Common myeloid progenitor, CD34-positive (primary cell): ENCODE results near the gene LRRC4C.

Experiments used
- CTCF ChIA-PET: fragments of 350-600 bp; sonication (Branson Sonifier 250); formaldehyde crosslinking; loops from one replicate; lab custom pipeline; 2021; ENCODE audit warnings: antibody characterized with exemption; lab: Charles Lee
- POLR2A ChIA-PET: fragments of 350-600 bp; sonication (Branson Sonifier 250); formaldehyde crosslinking; loops from one replicate; lab custom pipeline; 2021; ENCODE audit warnings: antibody characterized with exemption; lab: Charles Lee
- DNase-seq, 3 donors: peaks; one replicate each; pipeline versions ENCODE4 v3.0.0 to v3.0.0-alpha.2; 2013
- H3K27ac ChIP-seq, 2 experiments: 1 replicate in 1 of 2; 2 replicates in 1 of 2; pipeline ENCODE4 v1.7.0; 2013; ENCODE audit warnings: inconsistent platforms in 2 of 2, low read length in 2 of 2, mild to moderate bottlenecking in 2 of 2, low read depth in 1 of 2, moderate library complexity in 1 of 2; ENCODE audit not compliant: severe bottlenecking in 2 of 2, insufficient read depth in 1 of 2, poor library complexity in 1 of 2
- H3K27me3 ChIP-seq, 5 experiments: replicated peaks in 2 of 5; 1 replicate in 3 of 5; 2 replicates in 2 of 5; pipeline versions ENCODE4 v1.6.1 to v1.7.0; 2013; ENCODE audit warnings: low read length in 4 of 5, mild to moderate bottlenecking in 2 of 5, moderate library complexity in 2 of 5, inconsistent platforms in 1 of 5; ENCODE audit not compliant: insufficient read depth in 5 of 5, control insufficient read depth in 4 of 5
- H3K36me3 ChIP-seq, 4 experiments: 1 replicate in 2 of 4; 2 replicates in 2 of 4; pipeline versions ENCODE4 v1.6.1 to v1.7.0; 2013; ENCODE audit warnings: low read length in 3 of 4, control low read depth in 1 of 4, mild to moderate bottlenecking in 1 of 4; ENCODE audit not compliant: control insufficient read depth in 4 of 4, insufficient read depth in 4 of 4
- H3K4me1 ChIP-seq, 4 experiments: 1 replicate in 3 of 4; 2 replicates in 1 of 4; pipeline versions ENCODE4 v1.6.1 to v1.7.1; 2013; ENCODE audit warnings: low read length in 3 of 4, mild to moderate bottlenecking in 3 of 4, control low read depth in 1 of 4, inconsistent platforms in 1 of 4, moderate library complexity in 1 of 4; ENCODE audit not compliant: control insufficient read depth in 4 of 4, insufficient read depth in 4 of 4; ENCODE audit errors: control extremely low read depth in 1 of 4
- H3K4me3 ChIP-seq, 7 experiments: 1 replicate in 4 of 7; 2 replicates in 3 of 7; pipeline versions ENCODE4 v1.5.1 to v1.7.0; 2013; ENCODE audit warnings: mild to moderate bottlenecking in 7 of 7, low read length in 6 of 7, moderate library complexity in 6 of 7, inconsistent platforms in 2 of 7, low read depth in 2 of 7, control low read depth in 1 of 7; ENCODE audit not compliant: insufficient read depth in 4 of 7, control insufficient read depth in 1 of 7; ENCODE audit errors: extremely low read depth in 1 of 7
- H3K9me3 ChIP-seq, 5 experiments: 1 replicate in 4 of 5; 2 replicates in 1 of 5; pipeline versions ENCODE4 v1.6.1 to v1.7.1; 2013; ENCODE audit warnings: low read length in 4 of 5, mild to moderate bottlenecking in 2 of 5, inconsistent platforms in 1 of 5, low read depth in 1 of 5, moderate library complexity in 1 of 5; ENCODE audit not compliant: control insufficient read depth in 4 of 5, insufficient read depth in 2 of 5; ENCODE audit errors: control extremely low read depth in 1 of 5
- WGBS: methylation state at CpG from one replicate; pipeline ENCODE4 v1.1.5; 2013; ENCODE audit not compliant: insufficient coverage; 5-methylcytosine and 5-hydroxymethylcytosine counted together

LRRC4C gene

DNA sequence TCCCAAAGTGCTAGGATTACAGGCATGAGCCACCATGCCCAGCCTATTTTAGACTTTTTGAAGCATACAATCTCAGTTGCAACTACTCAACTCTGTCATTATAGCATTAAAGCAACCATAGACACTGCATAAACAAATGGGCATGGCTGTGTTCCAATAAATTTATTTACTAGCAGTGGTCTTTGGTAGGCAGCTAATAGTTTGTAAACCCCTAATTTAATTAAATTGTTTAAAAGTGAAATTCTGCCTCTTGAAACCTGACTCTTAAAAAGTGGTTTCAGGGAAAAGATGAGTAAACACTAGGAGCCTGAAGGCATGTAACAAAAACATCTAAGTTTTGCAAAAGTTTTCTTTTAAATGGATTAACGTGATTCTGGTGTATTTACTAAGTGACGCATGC, 1364.5 kb downstream of the LRRC4C start:
- no CpG with 5 or more reads among the region's 2 CpGs for WGBS
- CTCF ChIA-PET: no interaction called here

DNA sequence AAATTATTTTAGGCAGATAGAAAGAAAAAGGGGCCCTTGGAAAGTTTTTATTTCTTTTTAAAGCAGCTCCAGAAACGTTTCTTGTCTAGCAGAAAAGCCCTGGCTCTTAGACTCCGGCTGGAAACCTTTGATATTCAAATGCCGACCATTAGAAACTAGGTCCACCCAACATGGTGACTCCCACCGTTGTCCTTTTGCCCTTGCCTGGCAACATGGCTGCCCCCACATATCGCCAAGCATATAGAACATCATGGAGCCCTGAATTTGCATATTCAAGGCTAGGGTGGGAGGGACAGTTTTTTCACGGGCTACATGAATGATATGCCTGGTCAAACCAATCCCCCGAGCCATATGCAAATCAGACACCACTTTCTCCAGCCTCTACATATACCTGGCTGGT, 1379.0 kb downstream of the LRRC4C start:
- WGBS: 92% methylated on average over 6 of the region's 7 CpGs

More for the DNA sequence above, 1364.5 kb downstream of the LRRC4C start:
- H3K9me3 ChIP-seq: no peaks in the 10 kb centered on the region
- peaks cover 0 to 22% (median 8%) of the 10 kb centered on the region in 4 experiments for H3K4me1 ChIP-seq
- H3K27me3 ChIP-seq: no peaks in the 10 kb centered on the region
- DNase-seq: no peak
- no peak overlapping the region for H3K4me3 ChIP-seq
- H3K27ac ChIP-seq: no peak overlapping the region
- POLR2A ChIA-PET: no interaction called here
- no peaks in the 10 kb centered on the region for H3K36me3 ChIP-seq

More for the DNA sequence above, 1379.0 kb downstream of the LRRC4C start:
- no peaks in the 10 kb centered on the region for H3K4me1 ChIP-seq
- H3K9me3 ChIP-seq: no peaks in the 10 kb centered on the region
- H3K27ac ChIP-seq: no peak overlapping the region
- ChIA-PET CTCF (no interaction called here), POLR2A (no interaction called here)
- no peak for DNase-seq
- H3K4me3 ChIP-seq: no peak overlapping the region
- H3K27me3 ChIP-seq: no peaks in the 10 kb centered on the region
- no peaks in the 10 kb centered on the region for H3K36me3 ChIP-seq
